ENCODE results near the gene SREBF2. TPM values are rescaled to one million over a fixed set of nuclear protein-coding genes. Genes with fewer than 3 reads are reported as not detected.
A peak's percentile ranks its signal among the peaks of the same experiment; 100 is the strongest.
"Not testable (repeated sequence)": the region's sequence is repeated elsewhere in the genome, so short reads cannot be mapped to it uniquely, and the experiment has no call there.

SREBF2 gene
- total RNA-seq, 1 experiment from 2014 or later = 44.9 TPM

DNA sequence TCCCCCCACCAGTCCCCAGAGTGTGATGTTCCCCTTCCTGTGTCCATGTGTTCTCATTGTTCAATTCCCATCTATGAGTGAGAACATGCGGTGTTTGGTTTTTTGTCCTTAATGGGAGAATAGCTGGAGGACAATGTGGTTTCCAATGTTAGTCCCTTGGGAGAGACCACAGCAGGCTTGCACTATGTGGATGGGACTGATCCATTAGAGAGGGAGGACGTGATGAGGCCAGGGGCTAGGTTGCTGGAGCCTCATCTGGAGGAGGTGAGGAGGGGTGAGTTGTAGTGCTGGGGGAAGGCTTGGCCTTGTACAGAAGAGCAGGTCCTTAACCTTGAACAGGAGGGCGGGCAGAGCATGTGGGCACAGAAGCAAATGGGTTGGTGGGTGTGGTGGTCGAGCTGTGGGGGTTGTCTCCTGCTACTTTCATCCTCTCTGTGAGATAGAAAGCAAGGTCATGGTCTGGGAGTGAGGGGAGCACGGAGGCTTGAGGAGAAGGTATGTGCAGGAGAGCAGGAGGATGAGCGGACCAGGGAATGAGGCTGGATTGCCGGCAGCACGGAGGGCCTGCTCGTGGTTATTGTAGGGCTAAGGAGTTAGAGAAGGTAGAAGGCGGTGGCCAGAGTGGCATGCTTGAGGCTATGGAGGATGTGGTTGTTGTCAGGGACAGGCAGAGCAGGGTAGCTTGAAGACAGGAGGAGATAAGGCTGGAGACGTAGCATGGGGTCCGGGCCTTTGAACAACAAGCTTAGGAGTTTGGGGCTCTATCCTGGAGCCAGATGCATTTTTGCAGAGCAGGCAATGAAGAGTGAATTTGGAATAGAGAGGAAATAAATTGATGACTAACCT lies 11.2 kb upstream of the SREBF2 start:
- no peak for DNase-seq (ENCODE audit: low read depth)

DNA sequence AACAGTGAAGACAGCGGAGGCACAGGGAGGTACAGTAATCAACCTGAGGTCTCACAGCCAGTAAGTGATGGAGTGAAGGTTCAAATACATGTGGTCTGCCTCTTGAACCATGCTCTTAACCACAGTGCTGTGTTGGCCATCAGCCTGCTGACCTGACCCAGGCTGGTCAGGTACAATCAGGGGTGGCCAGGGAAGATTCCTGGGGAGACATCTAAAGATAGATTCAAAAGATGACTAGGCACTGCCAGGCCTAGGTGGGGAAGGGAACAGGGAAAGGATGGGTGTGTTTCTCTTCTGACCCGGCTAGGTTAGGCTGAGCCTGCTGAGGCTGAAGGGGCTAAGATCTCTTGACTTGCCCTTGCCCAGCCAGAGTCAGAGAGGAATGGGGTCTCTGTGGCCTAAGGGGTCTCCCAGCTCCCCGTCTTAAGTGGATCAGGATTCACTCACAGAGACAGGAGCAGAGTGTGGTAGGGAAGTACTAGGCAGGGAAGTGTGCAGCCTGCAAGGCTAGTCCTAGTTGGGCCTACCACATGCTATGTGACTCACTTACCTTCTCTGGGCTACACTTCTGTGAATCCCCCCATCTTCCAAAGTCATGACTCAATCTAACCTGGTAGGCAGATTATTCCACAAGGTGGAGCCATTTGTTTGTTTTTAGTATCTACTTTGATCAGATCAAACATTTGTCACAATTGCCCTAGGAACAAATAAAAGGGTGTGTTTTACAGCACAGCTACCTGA lies 10.4 kb upstream of the SREBF2 start:
- DNase-seq (ENCODE audit: low read depth) = peak; percentile 84

DNA sequence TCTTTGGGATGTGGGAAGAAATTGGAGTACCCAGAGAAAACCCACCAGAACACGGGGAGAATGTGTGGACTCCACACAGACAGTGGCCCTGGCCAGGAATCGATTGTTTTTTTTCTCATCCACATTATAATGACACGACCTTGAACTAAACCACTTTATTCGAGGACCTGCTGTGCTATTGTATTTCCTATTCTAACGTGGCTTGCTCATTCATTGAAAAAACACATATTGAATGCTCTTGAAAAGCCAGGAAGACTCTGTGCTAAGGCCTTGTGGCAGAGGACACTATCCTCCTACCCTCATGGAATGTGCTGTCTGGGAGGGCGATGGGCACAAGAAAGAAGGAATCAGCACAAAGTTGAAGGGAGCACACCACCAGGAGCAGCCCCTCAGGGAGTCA lies 9.1 kb upstream of the SREBF2 start:
- DNase-seq (ENCODE audit: low read depth) = no peak

DNA sequence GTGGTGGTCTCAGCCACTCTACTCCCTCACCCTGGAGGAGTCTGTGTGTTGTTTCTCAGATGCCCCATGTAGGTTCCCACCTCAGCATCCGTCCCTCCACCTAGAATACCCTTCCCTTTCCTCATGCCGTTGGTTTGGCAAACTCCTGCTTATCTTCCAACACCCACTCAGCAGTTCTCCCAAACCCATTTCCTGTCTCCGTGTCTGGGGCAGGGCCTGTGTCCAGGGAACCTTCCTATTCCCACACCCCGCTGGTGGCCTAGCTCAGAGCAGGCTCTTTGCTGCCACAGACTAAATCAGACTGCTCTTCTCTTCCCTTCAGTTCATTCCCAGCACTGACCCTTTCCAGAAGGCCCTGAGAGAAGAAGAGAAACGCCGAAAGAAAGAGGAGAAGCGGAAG lies 7.5 kb upstream of the SREBF2 start:
- no peak for DNase-seq (ENCODE audit: low read depth)

DNA sequence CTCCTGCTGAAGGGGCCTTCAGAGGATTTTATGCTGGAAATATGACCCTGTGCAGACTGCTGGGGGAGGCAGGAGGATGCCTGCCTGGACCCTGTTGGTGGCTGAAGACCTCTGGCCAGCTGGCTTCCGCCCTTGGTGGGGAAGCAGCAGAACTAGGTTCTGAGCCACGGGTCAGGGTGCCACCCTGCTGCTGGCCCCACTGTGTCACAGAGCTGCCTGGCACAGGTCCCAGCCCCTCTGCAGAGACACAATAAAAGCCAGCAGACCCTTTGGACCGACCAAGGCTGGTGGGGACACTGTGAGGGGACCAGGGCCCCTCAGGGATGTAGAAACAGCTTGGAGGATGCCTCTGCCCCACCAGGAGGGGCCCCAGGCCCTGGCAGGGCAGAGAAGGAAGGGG lies 6.9 kb upstream of the SREBF2 start:
- DNase-seq (ENCODE audit: low read depth) = no peak

DNA sequence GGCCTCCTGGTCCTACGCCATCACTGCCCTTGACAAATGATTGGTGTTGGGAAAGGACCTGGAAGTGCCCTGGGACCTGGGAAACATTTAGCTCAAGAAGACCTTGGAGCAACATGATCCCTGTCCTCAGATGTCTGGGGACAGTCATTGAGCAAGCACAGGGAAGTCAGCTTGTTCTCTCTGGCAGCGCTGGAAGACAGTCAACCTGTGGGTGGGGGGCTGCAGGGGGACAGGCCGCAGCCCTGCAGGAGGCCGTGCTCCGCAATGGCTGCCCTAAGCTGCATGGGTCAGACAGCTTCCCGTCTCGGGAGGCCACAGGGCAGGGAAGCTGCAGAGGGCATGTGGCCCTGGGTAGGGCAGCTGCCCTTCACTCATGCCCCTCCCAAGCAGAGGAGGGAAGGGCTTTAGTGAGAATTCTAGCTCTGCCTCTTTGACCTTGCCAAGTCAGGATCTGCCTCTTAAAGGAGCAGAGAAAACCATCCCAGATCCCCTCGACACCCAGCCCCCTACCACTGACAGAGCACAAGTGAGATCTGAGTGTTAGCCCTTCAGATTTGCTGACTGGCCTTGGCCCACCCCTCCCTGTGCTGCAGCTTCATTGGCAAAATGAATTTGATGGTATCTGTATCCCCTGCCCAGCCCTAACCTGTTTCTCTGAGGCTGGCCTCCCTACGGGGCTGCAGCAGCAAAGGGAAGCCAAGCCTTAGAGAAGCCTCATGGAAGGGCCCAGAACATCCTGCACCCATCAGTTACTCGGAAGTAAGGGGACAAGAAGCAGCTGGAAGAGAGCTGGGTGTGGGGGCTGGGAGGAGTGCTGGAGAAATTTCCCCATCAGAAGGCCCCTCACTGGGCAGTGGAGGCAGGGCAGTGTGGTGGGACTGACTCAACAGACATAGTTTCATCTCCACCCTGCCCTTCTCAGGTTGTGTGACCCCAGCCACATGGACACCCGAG lies 6.2 kb upstream of the SREBF2 start:
- DNase-seq (ENCODE audit: low read depth) = no peak

DNA sequence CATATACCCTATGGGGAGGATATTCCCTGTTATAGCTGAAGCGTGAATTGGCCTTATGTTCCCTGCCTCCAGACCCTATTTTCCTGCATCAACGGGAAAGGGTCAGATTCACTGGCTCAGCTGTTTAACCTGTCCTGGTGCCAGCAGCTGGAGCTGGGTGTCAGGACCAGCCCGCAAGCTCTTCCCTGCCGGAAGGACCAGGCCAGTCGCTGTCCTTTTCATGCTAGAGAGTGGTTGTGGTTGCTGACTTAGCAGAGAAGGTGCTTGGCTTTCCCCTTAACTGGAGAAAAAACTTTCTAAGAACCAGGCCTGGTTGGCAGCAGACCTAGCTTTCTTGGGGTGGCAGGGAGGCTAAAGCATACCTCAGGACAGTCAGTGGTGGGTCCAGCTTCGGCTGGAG lies 5.2 kb upstream of the SREBF2 start:
- no peak for DNase-seq (ENCODE audit: low read depth)

DNA sequence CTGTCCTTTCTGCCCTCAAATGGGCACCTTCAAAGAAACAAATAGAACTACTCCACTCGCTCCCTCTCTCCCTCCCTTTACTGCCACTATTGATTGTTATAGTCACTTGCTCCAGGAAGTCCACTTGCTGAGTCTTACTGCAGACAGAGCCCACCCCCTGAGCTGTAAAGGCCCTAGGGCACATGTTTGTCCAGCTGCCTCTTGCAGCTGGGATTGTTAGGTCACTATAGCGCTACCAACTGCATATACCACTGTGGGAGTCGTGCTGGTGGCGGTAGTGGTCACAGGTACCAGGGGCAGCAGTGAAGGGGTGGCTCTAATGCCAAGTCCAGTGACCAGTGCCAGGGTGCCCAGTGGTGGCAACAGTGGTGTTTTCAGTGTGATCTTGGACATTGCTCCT lies 4.4 kb upstream of the SREBF2 start:
- DNase-seq (ENCODE audit: low read depth) = no peak

DNA sequence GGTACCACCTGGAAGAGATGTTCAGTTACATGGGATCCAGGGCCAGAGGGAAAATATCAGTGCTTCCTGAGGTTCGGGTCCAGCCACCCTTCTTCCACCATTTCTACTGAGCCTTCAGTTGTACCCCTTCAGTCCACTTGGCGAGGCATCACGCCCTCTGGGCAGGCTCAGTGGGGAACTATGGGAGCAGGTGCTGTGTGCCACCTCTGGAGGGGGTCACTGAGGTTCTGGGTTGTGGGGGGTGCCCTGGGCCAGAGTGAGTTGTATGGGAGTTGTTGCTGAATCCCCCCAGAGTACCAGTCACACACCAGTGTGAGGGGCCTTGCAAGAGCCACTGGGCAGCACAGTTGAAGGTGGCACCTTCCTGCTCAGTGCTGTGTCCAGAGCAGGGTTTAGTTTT lies 2.7 kb upstream of the SREBF2 start:
- no peak for DNase-seq (ENCODE audit: low read depth)

DNA sequence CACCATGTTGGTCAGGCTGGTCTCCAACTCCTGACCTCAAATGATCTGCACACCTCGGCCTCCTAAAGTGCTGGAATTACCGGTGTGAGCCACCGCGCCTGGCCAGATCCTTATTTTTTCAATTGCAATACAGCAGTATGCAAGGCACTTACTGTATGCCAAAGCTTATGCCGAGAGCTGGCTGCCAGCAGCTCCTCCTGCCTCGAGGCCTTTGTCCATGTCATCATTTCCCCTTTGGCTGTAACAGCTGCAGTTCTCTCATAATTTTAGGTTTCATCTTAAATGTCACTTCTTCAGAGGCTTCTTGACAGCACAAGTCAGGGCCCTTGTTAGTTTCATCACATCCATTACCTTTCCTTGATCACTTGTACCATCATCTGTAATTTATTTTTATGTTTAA lies 1.5 kb upstream of the SREBF2 start:
- peak; percentile 35 for DNase-seq (ENCODE audit: low read depth)

DNA sequence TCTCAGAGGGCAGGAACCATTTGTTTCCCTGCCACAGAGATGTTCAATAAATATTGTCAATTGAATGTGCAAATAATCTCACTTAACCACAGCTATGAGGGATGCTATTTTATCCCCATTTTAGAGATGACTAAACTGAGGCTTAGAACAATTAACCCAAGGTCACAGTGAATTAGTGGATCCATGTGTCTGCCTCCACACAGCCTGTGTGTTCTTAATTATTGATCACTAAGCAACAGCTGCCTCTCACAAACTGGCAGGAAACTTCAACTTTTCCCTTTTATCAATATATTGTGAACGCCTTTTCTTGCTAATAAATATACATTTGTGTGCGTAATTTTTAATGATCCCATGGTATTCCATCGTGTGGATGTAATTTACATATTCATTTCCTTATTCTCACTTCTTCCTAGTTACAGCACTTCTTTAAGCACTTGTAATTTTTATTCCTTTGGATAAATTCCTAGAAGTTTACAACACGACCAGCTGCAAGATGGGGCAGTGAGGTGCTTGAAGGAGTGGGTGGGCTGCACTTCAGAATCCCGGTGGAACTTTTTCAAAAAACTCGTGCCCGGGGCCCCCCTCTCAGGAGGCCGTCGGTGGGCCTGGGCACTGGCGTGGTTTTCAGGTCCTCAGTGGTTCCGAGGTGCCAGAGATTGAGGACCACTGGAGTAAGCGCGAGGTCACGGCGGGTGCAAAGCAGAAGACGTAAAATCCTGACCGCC lies 915 bp upstream of the SREBF2 start:
- no peak for DNase-seq (ENCODE audit: low read depth)

DNA sequence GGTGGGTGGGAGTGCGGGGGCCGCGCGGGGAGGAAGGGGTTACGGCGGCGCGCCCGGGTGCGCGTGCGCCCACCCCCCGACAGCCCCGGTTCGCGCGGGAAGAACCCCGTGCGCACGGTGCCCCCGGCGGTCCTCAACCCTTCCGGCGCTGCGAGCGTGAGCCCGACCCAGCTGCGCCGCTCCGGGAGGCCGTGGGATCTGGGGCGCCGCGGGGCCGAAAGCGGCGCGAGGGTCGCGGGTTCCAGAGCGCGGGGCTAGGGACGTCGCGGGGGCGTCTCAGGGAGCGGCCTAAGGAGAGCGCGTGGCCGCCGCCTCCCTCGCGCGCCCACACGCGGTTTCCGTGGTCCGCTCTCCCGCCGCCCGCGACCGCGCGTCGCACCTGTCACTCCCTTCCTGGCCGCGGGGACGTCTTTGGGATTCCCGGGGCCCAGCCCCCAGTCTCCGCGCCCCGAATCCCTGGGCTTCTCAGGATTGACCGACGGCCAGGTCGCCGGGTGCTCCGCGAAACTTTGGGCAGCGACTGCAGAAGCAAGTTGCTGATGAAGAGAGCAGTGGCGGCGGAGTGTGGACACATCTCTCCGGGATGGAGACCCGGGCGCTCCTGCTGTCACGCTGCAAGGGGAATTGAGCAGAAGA lies 582 bp downstream of the SREBF2 start:
- peak; percentile 28 for DNase-seq (ENCODE audit: low read depth)

DNA sequence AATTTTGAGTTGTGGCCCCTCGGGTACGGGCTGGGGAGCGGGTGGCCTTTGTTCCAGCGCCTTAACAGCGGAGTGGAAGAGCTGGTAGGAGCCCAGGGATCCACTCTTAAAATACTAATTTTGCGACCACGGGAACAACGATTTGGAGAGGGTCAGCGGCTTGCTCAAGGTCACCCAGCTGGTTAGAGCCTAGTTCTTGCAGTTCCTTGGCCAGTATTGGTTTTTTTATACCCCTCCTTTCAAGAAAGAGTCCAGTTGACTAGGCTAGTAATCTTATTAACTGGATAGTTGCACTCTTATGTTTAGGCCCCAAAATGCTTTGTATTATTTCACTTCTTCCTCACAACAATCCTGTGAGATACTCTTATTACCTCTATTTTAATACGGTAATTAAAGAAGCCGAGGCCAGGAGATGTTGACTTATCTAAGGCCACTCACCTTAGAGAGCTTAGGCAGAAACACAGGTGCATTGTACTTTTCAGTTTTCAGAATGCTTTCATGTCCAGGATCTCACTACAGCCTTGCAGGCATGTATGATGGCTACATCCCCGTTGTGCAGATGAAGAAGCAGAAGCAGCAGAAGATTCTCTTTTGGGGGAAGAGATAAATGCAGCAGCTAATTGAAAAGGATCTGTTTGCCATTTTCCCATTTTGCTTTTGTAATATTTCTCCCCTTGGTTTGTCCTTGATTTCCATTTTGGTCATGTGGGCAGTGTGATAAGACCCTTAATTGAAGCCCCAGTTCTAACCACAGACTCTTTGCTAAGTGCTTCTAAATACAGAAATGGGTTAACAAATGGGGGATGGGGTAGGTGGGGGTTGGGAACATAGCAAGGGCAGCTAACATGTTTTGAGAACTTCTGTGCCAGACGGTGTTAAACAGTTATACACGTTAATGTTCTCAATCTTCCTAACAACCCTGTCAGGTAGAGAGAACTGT lies 1.4 kb downstream of the SREBF2 start:
- no peak for DNase-seq (ENCODE audit: low read depth)

DNA sequence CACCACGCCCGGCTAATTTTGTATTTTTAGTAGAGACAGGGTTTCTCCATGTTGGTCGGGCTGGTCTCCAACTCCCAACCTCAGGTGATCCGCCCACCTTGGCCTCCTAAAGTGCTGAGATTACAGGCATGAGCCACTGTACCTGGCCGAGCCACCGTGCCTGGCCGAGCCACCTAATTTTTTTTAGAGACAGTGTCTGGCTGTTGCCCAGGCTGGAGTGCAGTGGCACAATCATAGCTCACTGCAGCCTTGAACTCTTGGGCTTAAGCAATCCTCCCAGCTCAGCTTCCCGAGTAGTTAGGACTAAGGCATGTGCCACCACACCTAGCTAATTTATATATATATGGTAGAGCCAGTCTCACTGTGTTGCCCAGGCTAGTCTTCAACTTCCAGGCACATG lies 2.6 kb downstream of the SREBF2 start:
- not testable (repeated sequence) for DNase-seq (ENCODE audit: low read depth)

DNA sequence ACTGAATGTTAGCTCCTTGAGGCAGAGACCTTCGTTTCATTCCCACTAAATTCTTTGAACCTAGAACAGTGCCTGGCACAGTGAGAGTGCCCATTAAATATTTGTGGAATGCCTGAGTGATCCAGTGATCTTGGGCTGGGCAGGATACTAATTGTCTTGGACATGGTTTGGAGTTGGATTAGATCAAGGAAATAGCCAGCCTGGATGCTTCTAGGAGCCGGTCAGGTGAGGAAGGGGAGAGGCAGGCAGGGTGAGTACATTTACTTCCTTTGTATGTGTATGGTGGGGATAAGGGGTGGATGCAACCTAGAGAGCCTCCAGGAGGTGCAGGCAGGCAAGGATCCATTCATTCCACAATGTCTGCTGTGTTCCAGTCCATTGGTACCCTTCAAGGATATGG lies 3.6 kb downstream of the SREBF2 start:
- no peak for DNase-seq (ENCODE audit: low read depth)

DNA sequence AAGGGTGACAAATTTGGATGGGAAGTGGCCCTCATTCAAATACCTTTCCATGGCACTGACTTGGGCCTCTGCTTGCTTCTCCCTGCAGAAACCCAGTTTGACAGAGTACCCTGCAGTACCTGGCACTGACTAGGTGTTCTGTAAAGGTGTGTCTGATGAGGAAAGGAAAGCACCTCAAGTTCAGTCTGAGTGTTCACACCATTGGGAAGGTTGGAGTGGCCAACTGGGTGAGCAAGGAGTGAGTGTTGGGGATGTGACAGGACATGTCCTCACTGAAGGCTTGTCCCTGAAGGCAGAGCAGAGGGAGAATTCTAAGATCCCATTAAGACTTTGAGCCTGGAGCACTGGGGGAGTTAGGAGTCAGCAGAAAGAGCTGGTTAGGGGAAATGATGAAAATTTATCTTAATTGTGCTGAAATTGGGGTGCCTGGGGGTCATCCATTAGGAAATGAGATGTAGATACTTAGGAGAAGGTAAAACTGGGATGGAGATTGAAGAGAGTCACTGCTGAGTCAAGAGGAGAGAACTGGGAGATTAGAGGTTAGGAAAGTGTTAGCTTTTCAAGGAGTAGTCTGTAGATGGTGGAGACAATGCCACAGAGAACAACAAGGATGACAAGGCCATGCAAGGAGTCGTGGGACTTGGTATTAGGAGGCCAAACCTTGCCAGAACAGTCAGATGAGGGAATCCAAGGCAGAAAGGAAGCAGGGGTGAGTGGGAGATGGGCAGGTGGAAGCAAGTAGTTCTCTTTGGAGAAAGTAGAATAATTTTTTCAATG lies 6.1 kb downstream of the SREBF2 start:
- no peak for DNase-seq (ENCODE audit: low read depth)

DNA sequence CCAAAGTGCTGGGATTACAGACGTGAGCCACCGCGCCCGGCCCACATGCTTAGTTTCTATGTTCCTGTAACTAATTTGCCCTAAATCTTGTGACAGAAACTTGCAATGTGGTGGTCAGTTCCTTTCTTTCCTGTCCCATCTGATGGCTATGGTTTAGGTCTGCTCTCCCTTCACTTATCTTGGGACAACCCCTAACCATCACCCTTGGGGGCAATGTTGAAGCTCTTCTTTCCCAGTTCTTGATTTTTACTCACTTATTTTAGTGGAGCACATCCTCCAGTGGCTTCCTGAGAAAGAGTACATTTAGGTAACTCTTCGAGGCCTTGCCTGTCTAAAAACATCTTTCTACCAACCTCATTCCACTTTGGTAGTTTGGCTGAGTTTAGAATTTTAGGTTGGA lies 7.3 kb downstream of the SREBF2 start:
- no peak for DNase-seq (ENCODE audit: low read depth)

DNA sequence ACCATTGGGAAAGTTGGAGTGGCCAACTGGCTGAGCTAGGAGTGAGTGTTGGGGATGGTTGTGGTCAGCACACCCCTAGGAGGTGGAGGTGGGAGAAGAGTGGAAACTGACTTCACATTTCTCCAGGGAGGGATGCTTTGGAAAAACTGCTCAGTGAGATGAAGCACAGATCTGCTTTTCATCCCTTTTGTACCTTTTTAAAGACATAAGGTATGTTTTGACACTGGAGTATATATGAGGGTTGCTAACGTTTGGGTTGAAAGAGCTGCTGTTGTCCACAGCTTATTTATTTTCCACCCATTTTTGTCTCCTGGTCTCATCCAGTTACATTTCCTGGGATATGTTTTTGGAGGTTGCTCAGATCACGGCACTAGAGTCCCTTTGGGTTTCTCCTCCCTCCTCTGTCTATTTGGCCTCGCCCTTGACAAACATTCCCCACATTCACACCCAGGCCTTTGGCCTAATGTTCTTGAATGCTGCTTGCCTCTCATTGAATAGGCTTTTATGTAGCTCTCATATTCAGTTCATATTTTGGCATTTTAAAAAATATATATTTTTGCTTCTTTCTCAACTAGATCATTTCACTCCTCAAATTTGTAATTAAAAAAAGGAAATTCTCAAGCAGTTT lies 8.3 kb downstream of the SREBF2 start:
- DNase-seq (ENCODE audit: low read depth) = no peak

All from M059J (cell line).